HepG2 (cell line): ENCODE measurements around the gene MYO1B. TPM values are rescaled to one million over a fixed set of nuclear protein-coding genes. Genes with fewer than 3 reads are reported as not detected.

Experiments used
- ATAC-seq: fragments of 200-7000 bp; cut with Tn5 transposase; 3 replicates; pipeline ENCODE4 v1.9.1; 2020; ENCODE audit warnings: mild to moderate bottlenecking, moderate library complexity
- BruUV-seq: library from RNA; stranded (reverse); fragments of 400-500 nt; replicated peaks from 2 replicates; lab custom pipeline; 2021; lab: Mats Ljungman, UMichigan
- CTCF ChIA-PET: fragments of 300-600 bp; formaldehyde crosslinking; extraction: SDS; loops from one replicate; lab custom pipeline; 2021; ENCODE audit warnings: low total read pairs, inconsistent platforms, low intra/inter-chr PET ratio; lab: Yijun Ruan, JAX
- POLR2A ChIA-PET: fragments of 350-600 bp; sonication (Branson Sonifier 250); formaldehyde crosslinking; loops from one replicate; lab custom pipeline; 2020; ENCODE audit warnings: antibody characterized with exemption, inconsistent platforms; lab: Yijun Ruan, JAX
- DNase-seq: peaks from one replicate; pipeline ENCODE4 v3.0.0-alpha.2; 2015; ENCODE audit warnings: low spot score
- FAIRE-seq: peaks from 3 replicates; lab custom pipeline; 2011; peaks lifted over from hg19 to GRCh38; lab: Jason Lieb, UNC
- H2AFZ ChIP-seq: one replicate; pipeline ENCODE4 v1.6.1; 2011; ENCODE audit warnings: low read length, inconsistent platforms
- H3K27ac ChIP-seq: fragments of 300-600 bp; 3 replicates; pipeline ENCODE4 v1.8.0; 2011; ENCODE audit warnings: mixed run types, mild to moderate bottlenecking, mixed read lengths, low read length, inconsistent platforms; ENCODE audit not compliant: insufficient read depth; ENCODE audit errors: extremely low read length
- H3K27me3 ChIP-seq, 2 experiments: fragments of 200-600 bp in 1 of 2; 2 replicates in 1 of 2; 3 replicates in 1 of 2; pipeline versions ENCODE4 v1.6.0 to v1.8.0; 2011; ENCODE audit warnings: low read length in 2 of 2, mild to moderate bottlenecking in 2 of 2, moderate library complexity in 2 of 2, inconsistent platforms in 1 of 2; ENCODE audit not compliant: insufficient read depth in 2 of 2, control insufficient read depth in 1 of 2
- H3K36me3 ChIP-seq, 2 experiments: fragments of 200-600 bp in 1 of 2; replicated peaks in 1 of 2; 2 replicates in 1 of 2; 3 replicates in 1 of 2; pipeline versions ENCODE4 v1.5.1 to v1.8.0; 2011; ENCODE audit warnings: low read length in 2 of 2, inconsistent platforms in 1 of 2; ENCODE audit not compliant: insufficient read depth in 2 of 2, control insufficient read depth in 1 of 2
- H3K4me1 ChIP-seq: 2 replicates; pipeline ENCODE4 v1.5.1; 2012; ENCODE audit warnings: low read length, inconsistent platforms; ENCODE audit not compliant: insufficient read depth
- H3K4me2 ChIP-seq: 2 replicates; pipeline ENCODE4 v1.6.0; 2011; ENCODE audit warnings: low read depth, low read length, inconsistent platforms
- H3K4me3 ChIP-seq, 3 experiments: fragments of 200-600 bp in 1 of 3; sonication (generic), shearing (Covaris generic) in 1 of 3; replicated peaks in 1 of 3; 2 replicates each; pipeline ENCODE4 v1.5.1; 2011 to 2016; ENCODE audit warnings: low read length in 3 of 3, inconsistent platforms in 2 of 3, low read depth in 2 of 3, mild to moderate bottlenecking in 2 of 3, control low read depth in 1 of 3, mixed read lengths in 1 of 3; ENCODE audit not compliant: insufficient read depth in 1 of 3
- H3K79me2 ChIP-seq: one replicate; pipeline ENCODE4 v1.6.1; 2011; ENCODE audit warnings: low read length, inconsistent platforms; ENCODE audit not compliant: insufficient read depth
- H3K9ac ChIP-seq: 2 replicates; pipeline ENCODE4 v1.6.0; 2011; ENCODE audit warnings: mild to moderate bottlenecking, low read depth, low read length, inconsistent platforms; ENCODE audit not compliant: insufficient read depth
- H3K9me3 ChIP-seq: 2 replicates; pipeline ENCODE4 v1.5.1; 2012; ENCODE audit warnings: mild to moderate bottlenecking, low read length
- H4K20me1 ChIP-seq: 2 replicates; pipeline ENCODE4 v1.6.0; 2011; ENCODE audit warnings: inconsistent platforms, mild to moderate bottlenecking, low read length, moderate library complexity; ENCODE audit not compliant: insufficient read depth
- HNRNPL ChIP-seq: fragments of 200-400 bp; formaldehyde crosslinking; IDR thresholded peaks from 2 replicates; pipeline ENCODE4 v1.6.1; 2017; ENCODE audit warnings: mild to moderate bottlenecking, low read depth, low read length
- HOXA9 ChIP-seq: sonication (generic); formaldehyde crosslinking; IDR thresholded peaks from 2 replicates; pipeline ENCODE4 v1.8.1; 2022; ENCODE audit warnings: missing genetic modification reagents, mild to moderate bottlenecking, moderate library complexity, borderline replicate concordance
- NCOA5 ChIP-seq: sonication (generic); formaldehyde crosslinking; IDR thresholded peaks from 2 replicates; pipeline ENCODE4 v1.4.0; 2020; ENCODE audit warnings: missing genetic modification reagents
- PRDM15 ChIP-seq: sonication (generic); formaldehyde crosslinking; IDR thresholded peaks from 2 replicates; pipeline ENCODE4 v1.4.0; 2020; ENCODE audit warnings: missing genetic modification reagents
- SMC3 ChIP-seq: IDR thresholded peaks from 2 replicates; pipeline ENCODE4 v1.6.1; 2011; ENCODE audit warnings: low read length, improper control_type of control experiment
- SP2 ChIP-seq: sonication (generic); formaldehyde crosslinking; IDR thresholded peaks from 2 replicates; pipeline ENCODE4 v1.5.1; 2020; ENCODE audit warnings: mild to moderate bottlenecking, missing genetic modification reagents
- TBL1XR1 ChIP-seq: fragments of 150-350 bp; IDR thresholded peaks from 2 replicates; pipeline ENCODE4 v1.6.1; 2014; ENCODE audit warnings: borderline replicate concordance, low read length; ENCODE audit not compliant: partially characterized antibody
- ZMYM3 ChIP-seq: sonication (generic); formaldehyde crosslinking; IDR thresholded peaks from 2 replicates; pipeline ENCODE4 v1.5.1; 2020; ENCODE audit warnings: mild to moderate bottlenecking, missing genetic modification reagents
- ZNF207 ChIP-seq: fragments of 450-650 bp; IDR thresholded peaks from 2 replicates; pipeline ENCODE4 v1.6.1; 2016; ENCODE audit warnings: antibody characterized with exemption, borderline replicate concordance
- ZSCAN29 ChIP-seq: sonication (generic); formaldehyde crosslinking; conservative IDR thresholded peaks from 2 replicates; pipeline ENCODE4 v1.4.0; 2020; ENCODE audit warnings: mild to moderate bottlenecking, missing genetic modification reagents
- WGBS: methylation state at CpG from one replicate; pipeline ENCODE4 v1.1.6; 2017; ENCODE audit warnings: low lambda C conversion rate; 5-methylcytosine and 5-hydroxymethylcytosine counted together
- in situ Hi-C: cut with HindIII; loops from 2 replicates; pipeline ENCODE4 v1.10.0; 2017; ENCODE audit warnings: low pct_unique_long_range_greater_than_20kb; ENCODE audit not compliant: extremely low pct_ligation_motif_present
- intact Hi-C: fragments of 100-400 bp; cut with micrococcal nuclease; formaldehyde crosslinking; loops from one replicate; pipeline ENCODE4 v1.10.0; 2022; ENCODE audit not compliant: unreplicated experiment
- polyA plus RNA-seq, 8 experiments: library from polyadenylated mRNA; depleted of rRNA in 3 of 8; stranded (reverse) in 7 of 8; unstranded in 1 of 8; fragments of >200 nt; fragmentation: Illumina TruSeq in 4 of 8; extraction: Trizol in 4 of 8; gene quantifications; 2 replicates each; pipeline versions ENCODE4 v1.2.1 to v1.2.3, GENCODE V29; 2011 to 2016; ENCODE audit warnings: low read depth in 4 of 8, missing spikeins in 1 of 8, mixed read lengths in 1 of 8; ENCODE audit not compliant: insufficient read depth in 1 of 8
- total RNA-seq, 5 experiments: library from RNA; depleted of rRNA; stranded (reverse); fragments of >200 nt; fragmentation: Illumina TruSeq; extraction: Trizol; gene quantifications; 2 replicates each; pipeline ENCODE4 v1.2.3, GENCODE V29; 2016; ENCODE audit warnings: low read depth in 1 of 5
- TF ChIP-seq, protein P1 (sequence below): sonication (generic); formaldehyde crosslinking; IDR thresholded peaks from 2 replicates; pipeline ENCODE4 v1.8.0; 2022; ENCODE audit warnings: mild to moderate bottlenecking, missing genetic modification reagents; ENCODE audit not compliant: insufficient replicate concordance
- TF ChIP-seq, protein P2 (sequence below): sonication (generic); formaldehyde crosslinking; conservative IDR thresholded peaks from 2 replicates; pipeline ENCODE4 v1.4.0; 2020; ENCODE audit warnings: missing genetic modification reagents
- TF ChIP-seq, protein P3 (sequence below): sonication (generic); formaldehyde crosslinking; IDR thresholded peaks from 2 replicates; pipeline ENCODE4 v1.8.1; 2023; ENCODE audit warnings: missing genetic modification reagents, inconsistent platforms, borderline replicate concordance

The MYO1B gene
- total and polyA plus RNA-seq, 2 of the 13 experiments (the other 11 are each of a cell fraction or from before 2014, with no cell fraction given), result 36.9 to 89.8 TPM

DNA sequence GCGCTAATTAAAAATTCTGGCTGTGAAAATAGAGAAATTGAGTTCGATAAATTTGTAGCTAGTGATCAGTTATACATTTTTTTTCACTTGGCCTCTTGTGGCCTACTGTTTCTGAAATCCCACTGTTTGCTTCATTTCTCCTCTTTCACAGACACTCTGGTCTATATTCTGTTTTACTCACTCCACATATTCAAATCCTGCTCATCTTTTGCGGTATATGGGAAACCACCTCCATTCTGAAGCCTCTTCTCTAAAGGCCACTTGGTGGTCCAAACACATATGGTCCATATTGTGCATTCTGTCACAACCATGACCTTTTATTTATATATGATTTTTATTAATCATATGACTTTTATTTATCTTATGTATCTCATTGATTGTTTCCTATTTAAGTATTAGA is 67.0 kb downstream of the MYO1B start:
- no peak for DNase-seq
- H3K4me1 ChIP-seq, result peaks cover 11% of the 10 kb centered on the region
- in situ Hi-C loops, result no loop called here
- no peak overlapping the region for H3K4me3 ChIP-seq
- H3K9ac ChIP-seq, result no peak overlapping the region
- POLR2A ChIA-PET, result interaction anchor here (1.2 kb wide), 1 partner anchor 66 kb away, joined by 5 read pairs; no protein-coding TSS in a partner anchor
- no peaks in the 10 kb centered on the region for H3K27me3 ChIP-seq
- H2AFZ ChIP-seq, result no peak overlapping the region
- no peaks in the 10 kb centered on the region for H4K20me1 ChIP-seq
- no TSS peak for BruUV-seq
- no peaks in the 10 kb centered on the region for H3K9me3 ChIP-seq
- H3K79me2 ChIP-seq, result peaks cover 44% of the 10 kb centered on the region
- TF ChIP-seq, protein P1, sequence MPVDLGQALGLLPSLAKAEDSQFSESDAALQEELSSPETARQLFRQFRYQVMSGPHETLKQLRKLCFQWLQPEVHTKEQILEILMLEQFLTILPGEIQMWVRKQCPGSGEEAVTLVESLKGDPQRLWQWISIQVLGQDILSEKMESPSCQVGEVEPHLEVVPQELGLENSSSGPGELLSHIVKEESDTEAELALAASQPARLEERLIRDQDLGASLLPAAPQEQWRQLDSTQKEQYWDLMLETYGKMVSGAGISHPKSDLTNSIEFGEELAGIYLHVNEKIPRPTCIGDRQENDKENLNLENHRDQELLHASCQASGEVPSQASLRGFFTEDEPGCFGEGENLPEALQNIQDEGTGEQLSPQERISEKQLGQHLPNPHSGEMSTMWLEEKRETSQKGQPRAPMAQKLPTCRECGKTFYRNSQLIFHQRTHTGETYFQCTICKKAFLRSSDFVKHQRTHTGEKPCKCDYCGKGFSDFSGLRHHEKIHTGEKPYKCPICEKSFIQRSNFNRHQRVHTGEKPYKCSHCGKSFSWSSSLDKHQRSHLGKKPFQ (CRISPR knock-in tag), result no peak
- TF ChIP-seq ZMYM3 (CRISPR knock-in tag) (no peak), PRDM15 (CRISPR knock-in tag) (no peak), ZNF207 (no peak), SMC3 (no peak), HOXA9 (CRISPR knock-in tag) (no peak), HNRNPL (no peak), SP2 (CRISPR knock-in tag) (no peak), ZSCAN29 (no peak), TBL1XR1 (no peak), NCOA5 (no peak)
- TF ChIP-seq, protein P2, sequence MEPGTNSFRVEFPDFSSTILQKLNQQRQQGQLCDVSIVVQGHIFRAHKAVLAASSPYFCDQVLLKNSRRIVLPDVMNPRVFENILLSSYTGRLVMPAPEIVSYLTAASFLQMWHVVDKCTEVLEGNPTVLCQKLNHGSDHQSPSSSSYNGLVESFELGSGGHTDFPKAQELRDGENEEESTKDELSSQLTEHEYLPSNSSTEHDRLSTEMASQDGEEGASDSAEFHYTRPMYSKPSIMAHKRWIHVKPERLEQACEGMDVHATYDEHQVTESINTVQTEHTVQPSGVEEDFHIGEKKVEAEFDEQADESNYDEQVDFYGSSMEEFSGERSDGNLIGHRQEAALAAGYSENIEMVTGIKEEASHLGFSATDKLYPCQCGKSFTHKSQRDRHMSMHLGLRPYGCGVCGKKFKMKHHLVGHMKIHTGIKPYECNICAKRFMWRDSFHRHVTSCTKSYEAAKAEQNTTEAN (CRISPR knock-in tag), result no peak
- TF ChIP-seq, protein P3, sequence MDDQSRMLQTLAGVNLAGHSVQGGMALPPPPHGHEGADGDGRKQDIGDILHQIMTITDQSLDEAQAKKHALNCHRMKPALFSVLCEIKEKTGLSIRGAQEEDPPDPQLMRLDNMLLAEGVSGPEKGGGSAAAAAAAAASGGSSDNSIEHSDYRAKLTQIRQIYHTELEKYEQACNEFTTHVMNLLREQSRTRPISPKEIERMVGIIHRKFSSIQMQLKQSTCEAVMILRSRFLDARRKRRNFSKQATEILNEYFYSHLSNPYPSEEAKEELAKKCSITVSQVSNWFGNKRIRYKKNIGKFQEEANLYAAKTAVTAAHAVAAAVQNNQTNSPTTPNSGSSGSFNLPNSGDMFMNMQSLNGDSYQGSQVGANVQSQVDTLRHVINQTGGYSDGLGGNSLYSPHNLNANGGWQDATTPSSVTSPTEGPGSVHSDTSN (CRISPR knock-in tag), result no peak
- TF ChIP-seq, all 625 proteins: peak for 0
- WGBS, result 95% methylated on average over 3 of the region's 3 CpGs
- no peak for FAIRE-seq
- ATAC-seq, result no peak
- no peak overlapping the region for H3K27ac ChIP-seq
- H3K36me3 ChIP-seq, result no peaks in the 10 kb centered on the region
- H3K4me2 ChIP-seq, result no peak overlapping the region
- CTCF ChIA-PET, result no interaction called here
- intact Hi-C loops, result no loop called here
